ENCODE measurements around the gene SH3GL1. TPM values are rescaled to one million over a fixed set of nuclear protein-coding genes. Genes with fewer than 3 reads are reported as not detected.

The SH3GL1 gene
- total and polyA plus RNA-seq, 2 of the 4 experiments (the other 2 are of a cell fraction) = 28.1 to 138 TPM

DNA sequence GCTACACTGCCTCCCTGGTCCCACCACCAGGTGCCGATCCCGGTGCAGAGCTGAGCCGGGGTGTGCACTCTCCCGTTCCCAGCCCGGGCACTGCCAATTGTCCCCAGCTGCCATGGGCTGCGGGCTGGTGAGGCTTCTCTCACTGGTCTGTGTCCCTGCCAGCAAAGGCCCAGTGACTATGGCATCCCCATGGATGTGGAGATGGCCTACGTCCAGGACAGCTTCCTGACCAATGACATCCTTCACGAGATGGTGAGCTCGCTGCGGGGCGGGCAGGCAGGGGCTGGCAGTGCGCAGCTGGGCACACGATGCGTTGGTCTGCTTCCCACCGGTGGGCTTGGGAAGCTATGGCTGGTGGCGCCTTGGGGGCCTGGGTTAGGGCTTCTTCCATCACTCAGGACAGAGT is 42.4 kb downstream of the SH3GL1 start:
- Histone ChIP-seq H3K27ac (ENCODE audit: insufficient read depth, low read length) (no peak overlapping the region), H3K79me1 (ENCODE audit: low read depth in 1 of 2, low read length in 2 of 2) (peaks cover 0 to 9% of the 10 kb centered on the region in 2 experiments; a peak in 3 of 4 replicates), H2AFZ (replicated peaks; ENCODE audit: low read length, poor library complexity) (no peak overlapping the region), H3K4me2 (ENCODE audit: low read depth, low read length) (no peak overlapping the region), H3K56ac (ENCODE audit: extremely low read depth, insufficient read depth, low read length) (no peak overlapping the region), H3K14ac (replicated peaks; ENCODE audit: low read depth, low read length) (no peak overlapping the region), H3K27me3 (ENCODE audit: control insufficient read depth, insufficient read depth, low read length) (no peaks in the 10 kb centered on the region), H4K5ac (ENCODE audit: low read depth, low read length) (no peak overlapping the region), H3K36me3 (ENCODE audit: control insufficient read depth, insufficient read depth, low read length) (peaks cover 38% of the 10 kb centered on the region), H3K9ac (ENCODE audit: low read depth, low read length) (no peak overlapping the region), H3K4me1 (ENCODE audit: control insufficient read depth, insufficient read depth, low read length) (peaks cover 10% of the 10 kb centered on the region; the same call in 1 of the 2 replicates), H3K4me3 (ENCODE audit: insufficient read depth, low read depth, low read length) (no peak overlapping the region), H2BK120ac (ENCODE audit: low read depth, low read length) (no peak overlapping the region), H4K91ac (ENCODE audit: insufficient read depth, low read depth, low read length) (no peak overlapping the region), H3K23ac (ENCODE audit: low read depth, low read length) (no peak overlapping the region), H2AK5ac (ENCODE audit: low read depth, low read length) (no peak overlapping the region), H3K18ac (ENCODE audit: low read depth, low read length) (no peak overlapping the region), H3K9me3 (ENCODE audit: control insufficient read depth, insufficient read depth, low read length) (no peaks in the 10 kb centered on the region), H4K8ac (ENCODE audit: low read depth in 2 of 2, low read length in 2 of 2) (no peak overlapping the region), H2AK9ac (replicated peaks; ENCODE audit: low read depth, low read length, poor library complexity) (no peak overlapping the region), H3K4ac (ENCODE audit: low read depth, low read length) (no peak overlapping the region), H3K9me1 (ENCODE audit: insufficient read depth, low read length) (no peaks in the 10 kb centered on the region), H4K20me1 (ENCODE audit: insufficient read depth, low read length) (peaks cover 11% of the 10 kb centered on the region), H2BK20ac (ENCODE audit: low read depth, low read length) (no peak overlapping the region), H2BK15ac (ENCODE audit: low read depth, low read length) (no peak overlapping the region), H2BK5ac (ENCODE audit: low read depth, low read length, poor library complexity, severe bottlenecking) (no peak overlapping the region)
- CTCF ChIA-PET = no interaction called here
- BruUV-seq (replicated peaks) = no TSS peak
- DNase-seq = no peak
- WGBS, 2 experiments (ENCODE audit: extremely low coverage in 2 of 2, insufficient read length in 1 of 2) = 100% methylated on average over 7 of the region's 16 CpGs; no CpG with 5 or more reads in 1 of the 2 experiments
- intact Hi-C loops (cut with micrococcal nuclease) = no loop called here
- ATAC-seq (ENCODE audit: low read depth) = no peak
- POLR2A ChIA-PET (ENCODE audit: unreplicated experiment) = no interaction called here
- dilution Hi-C loops (cut with HindIII; ENCODE audit: low sequenced_read_pairs, unreplicated experiment) = no loop called here
- in situ Hi-C loops (cut with MboI; ENCODE audit: low sequenced_read_pairs) = no loop called here
- TF ChIP-seq RCOR1 (IDR thresholded peaks at IDR 0.05; ENCODE audit: insufficient replicate concordance, low read length) (no peak), NFE2L2 (IDR thresholded peaks at IDR 0.05; ENCODE audit: low read depth, low read length) (no peak), CHD1 (IDR thresholded peaks at IDR 0.05; ENCODE audit: low read depth, low read length) (no peak), BHLHE40 (IDR thresholded peaks at IDR 0.05; ENCODE audit: low read depth, low read length) (no peak), RFX5 (IDR thresholded peaks at IDR 0.05; ENCODE audit: low read depth, low read length) (no peak), FOS (IDR thresholded peaks at IDR 0.05; ENCODE audit: low read depth, low read length) (no peak), CEBPB (IDR thresholded peaks at IDR 0.05; ENCODE audit: low read depth, low read length) (no peak), POLR2A (IDR thresholded peaks at IDR 0.05; ENCODE audit: low read depth, low read length) (no peak)
- TF ChIP-seq, protein P1, sequence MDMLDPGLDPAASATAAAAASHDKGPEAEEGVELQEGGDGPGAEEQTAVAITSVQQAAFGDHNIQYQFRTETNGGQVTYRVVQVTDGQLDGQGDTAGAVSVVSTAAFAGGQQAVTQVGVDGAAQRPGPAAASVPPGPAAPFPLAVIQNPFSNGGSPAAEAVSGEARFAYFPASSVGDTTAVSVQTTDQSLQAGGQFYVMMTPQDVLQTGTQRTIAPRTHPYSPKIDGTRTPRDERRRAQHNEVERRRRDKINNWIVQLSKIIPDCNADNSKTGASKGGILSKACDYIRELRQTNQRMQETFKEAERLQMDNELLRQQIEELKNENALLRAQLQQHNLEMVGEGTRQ (IDR thresholded peaks at IDR 0.05; ENCODE audit: low read depth, low read length) = no peak
- TF ChIP-seq, protein P2, sequence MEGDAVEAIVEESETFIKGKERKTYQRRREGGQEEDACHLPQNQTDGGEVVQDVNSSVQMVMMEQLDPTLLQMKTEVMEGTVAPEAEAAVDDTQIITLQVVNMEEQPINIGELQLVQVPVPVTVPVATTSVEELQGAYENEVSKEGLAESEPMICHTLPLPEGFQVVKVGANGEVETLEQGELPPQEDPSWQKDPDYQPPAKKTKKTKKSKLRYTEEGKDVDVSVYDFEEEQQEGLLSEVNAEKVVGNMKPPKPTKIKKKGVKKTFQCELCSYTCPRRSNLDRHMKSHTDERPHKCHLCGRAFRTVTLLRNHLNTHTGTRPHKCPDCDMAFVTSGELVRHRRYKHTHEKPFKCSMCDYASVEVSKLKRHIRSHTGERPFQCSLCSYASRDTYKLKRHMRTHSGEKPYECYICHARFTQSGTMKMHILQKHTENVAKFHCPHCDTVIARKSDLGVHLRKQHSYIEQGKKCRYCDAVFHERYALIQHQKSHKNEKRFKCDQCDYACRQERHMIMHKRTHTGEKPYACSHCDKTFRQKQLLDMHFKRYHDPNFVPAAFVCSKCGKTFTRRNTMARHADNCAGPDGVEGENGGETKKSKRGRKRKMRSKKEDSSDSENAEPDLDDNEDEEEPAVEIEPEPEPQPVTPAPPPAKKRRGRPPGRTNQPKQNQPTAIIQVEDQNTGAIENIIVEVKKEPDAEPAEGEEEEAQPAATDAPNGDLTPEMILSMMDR (conservative IDR thresholded peaks at IDR 0.05; ENCODE audit: low read depth, low read length) = no peak
- TF ChIP-seq, protein P3, sequence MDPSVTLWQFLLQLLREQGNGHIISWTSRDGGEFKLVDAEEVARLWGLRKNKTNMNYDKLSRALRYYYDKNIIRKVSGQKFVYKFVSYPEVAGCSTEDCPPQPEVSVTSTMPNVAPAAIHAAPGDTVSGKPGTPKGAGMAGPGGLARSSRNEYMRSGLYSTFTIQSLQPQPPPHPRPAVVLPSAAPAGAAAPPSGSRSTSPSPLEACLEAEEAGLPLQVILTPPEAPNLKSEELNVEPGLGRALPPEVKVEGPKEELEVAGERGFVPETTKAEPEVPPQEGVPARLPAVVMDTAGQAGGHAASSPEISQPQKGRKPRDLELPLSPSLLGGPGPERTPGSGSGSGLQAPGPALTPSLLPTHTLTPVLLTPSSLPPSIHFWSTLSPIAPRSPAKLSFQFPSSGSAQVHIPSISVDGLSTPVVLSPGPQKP (IDR thresholded peaks at IDR 0.05; ENCODE audit: borderline replicate concordance, low read depth, low read length) = no peak

All from IMR-90 (cell line).